Measurements from ENCODE around the gene ECHDC1.

ECHDC1 gene

GRCh38 chr6:127267646-127268625 is 75.5 kb downstream of the ECHDC1 start:
- peaks cover 17% of the 10 kb centered on the region for H3K4me1 ChIP-seq (ENCODE audit: low read depth, poor library complexity, severe bottlenecking)
- no peaks in the 10 kb centered on the region for H3K36me3 ChIP-seq (ENCODE audit: insufficient read depth)
- H3K4me2 ChIP-seq = peak overlapping the region; percentile 68
- no peak overlapping the region for H3K4me3 ChIP-seq (IDR thresholded peaks at IDR 0.05; ENCODE audit: insufficient read depth, low read depth, low read length)
- peak overlapping the region; percentile 80 for H2AFZ ChIP-seq (ENCODE audit: low read depth)
- H3K27me3 ChIP-seq (ENCODE audit: insufficient read depth, low read depth) = no peaks in the 10 kb centered on the region
- H4K20me1 ChIP-seq (ENCODE audit: insufficient read depth) = no peaks in the 10 kb centered on the region
- H3K79me2 ChIP-seq (ENCODE audit: insufficient read depth, low read depth) = peaks cover 41% of the 10 kb centered on the region
- no peak for TF ChIP-seq CTCF (conservative IDR thresholded peaks at IDR 0.05; ENCODE audit: low read depth, low read length)
- H3K27ac ChIP-seq = peak overlapping the region; percentile 85
- peak overlapping the region; percentile 74 for H3K9ac ChIP-seq

GRCh38 chr6:127266892-127267645 is 76.3 kb downstream of the ECHDC1 start:
- Histone ChIP-seq H3K27ac (peak overlapping the region; percentile 85), H3K4me1 (ENCODE audit: low read depth, poor library complexity, severe bottlenecking) (peaks cover 17% of the 10 kb centered on the region), H2AFZ (ENCODE audit: low read depth) (peak overlapping the region; percentile 80), H3K36me3 (ENCODE audit: insufficient read depth) (no peaks in the 10 kb centered on the region), H3K9ac (peak overlapping the region; percentile 74), H3K4me3 (IDR thresholded peaks at IDR 0.05; ENCODE audit: insufficient read depth, low read depth, low read length) (no peak overlapping the region), H3K79me2 (ENCODE audit: insufficient read depth, low read depth) (peaks cover 41% of the 10 kb centered on the region), H4K20me1 (ENCODE audit: insufficient read depth) (no peaks in the 10 kb centered on the region), H3K27me3 (ENCODE audit: insufficient read depth, low read depth) (no peaks in the 10 kb centered on the region), H3K4me2 (peak overlapping the region; percentile 68)
- no peak for TF ChIP-seq CTCF (conservative IDR thresholded peaks at IDR 0.05; ENCODE audit: low read depth, low read length)

GRCh38 chr6:127266178-127266891 is 77.1 kb downstream of the ECHDC1 start, which contains the start of gene RNF146:
RNF146 (plus strand) TSS chr6:127266864; CDS start chr6:127280339, 13,475 bp downstream.
- Histone ChIP-seq H3K36me3 (ENCODE audit: insufficient read depth) (no peaks in the 10 kb centered on the region), H2AFZ (ENCODE audit: low read depth) (peak within 1 kb of the TSS; percentile 80), H4K20me1 (ENCODE audit: insufficient read depth) (no peaks in the 10 kb centered on the region), H3K4me2 (peak within 1 kb of the TSS; percentile 68), H3K4me1 (ENCODE audit: low read depth, poor library complexity, severe bottlenecking) (peaks cover 17% of the 10 kb centered on the region), H3K9ac (peak within 1 kb of the TSS; percentile 74), H3K27me3 (ENCODE audit: insufficient read depth, low read depth) (no peaks in the 10 kb centered on the region), H3K79me2 (ENCODE audit: insufficient read depth, low read depth) (peaks cover 39% of the 10 kb centered on the region), H3K27ac (peak within 1 kb of the TSS; percentile 85), H3K4me3 (IDR thresholded peaks at IDR 0.05; ENCODE audit: insufficient read depth, low read depth, low read length) (no peak within 1 kb of the TSS)
- no peak; the same call in none of the 2 replicates for TF ChIP-seq CTCF (conservative IDR thresholded peaks at IDR 0.05; ENCODE audit: low read depth, low read length)

GRCh38 chr6:127263481-127263880 is 79.9 kb downstream of the ECHDC1 start:
- Histone ChIP-seq H3K4me1 (ENCODE audit: low read depth, poor library complexity, severe bottlenecking) (no peaks in the 10 kb centered on the region), H3K36me3 (ENCODE audit: insufficient read depth) (no peaks in the 10 kb centered on the region), H3K4me3 (IDR thresholded peaks at IDR 0.05; ENCODE audit: insufficient read depth, low read depth, low read length) (no peak overlapping the region), H3K4me2 (no peak overlapping the region), H3K27ac (no peak overlapping the region), H3K27me3 (ENCODE audit: insufficient read depth, low read depth) (no peaks in the 10 kb centered on the region), H4K20me1 (ENCODE audit: insufficient read depth) (no peaks in the 10 kb centered on the region), H3K79me2 (ENCODE audit: insufficient read depth, low read depth) (peaks cover 11% of the 10 kb centered on the region), H2AFZ (ENCODE audit: low read depth) (no peak overlapping the region), H3K9ac (no peak overlapping the region)
- TF ChIP-seq CTCF (conservative IDR thresholded peaks at IDR 0.05; ENCODE audit: low read depth, low read length) = no peak

All from KMS-11 (cell line).